Spleen (tissue), 7 donors: ENCODE results near the gene OTOA.

Source experiments
- POLR2A ChIP-seq, 3 donors: fragments of 450-650 bp; IDR thresholded peaks; one replicate each; pipeline ENCODE4 v1.5.1; 2017; ENCODE audit warnings: antibody characterized with exemption in 3 of 3, mild to moderate bottlenecking in 1 of 3
- TF ChIP-seq, protein P1 (sequence below), 11 experiments: fragments of 200-600 bp in 7 of 11; fragments of 450-650 bp in 4 of 11; sonication (generic) in 4 of 11; IDR thresholded peaks in 8 of 11; conservative IDR thresholded peaks in 3 of 11; 1 replicate in 7 of 11; 2 replicates in 4 of 11; pipeline versions ENCODE4 v1.4.0 to v1.8.0; 2016 to 2021; ENCODE audit warnings: antibody characterized with exemption in 11 of 11, inconsistent platforms in 4 of 11, mild to moderate bottlenecking in 1 of 11
- donor health status: DM: no; HTN: no; CAD: no; lungs with moderate emphysema.
- donor health status: DM: no; HTN: no; CAD: no.
- donor health status: DM: no; HTN: no; CAD: no.

GRCh38 chr16:21619765-21620425 is 43.9 kb upstream of the OTOA start:
- TF ChIP-seq, protein P1, sequence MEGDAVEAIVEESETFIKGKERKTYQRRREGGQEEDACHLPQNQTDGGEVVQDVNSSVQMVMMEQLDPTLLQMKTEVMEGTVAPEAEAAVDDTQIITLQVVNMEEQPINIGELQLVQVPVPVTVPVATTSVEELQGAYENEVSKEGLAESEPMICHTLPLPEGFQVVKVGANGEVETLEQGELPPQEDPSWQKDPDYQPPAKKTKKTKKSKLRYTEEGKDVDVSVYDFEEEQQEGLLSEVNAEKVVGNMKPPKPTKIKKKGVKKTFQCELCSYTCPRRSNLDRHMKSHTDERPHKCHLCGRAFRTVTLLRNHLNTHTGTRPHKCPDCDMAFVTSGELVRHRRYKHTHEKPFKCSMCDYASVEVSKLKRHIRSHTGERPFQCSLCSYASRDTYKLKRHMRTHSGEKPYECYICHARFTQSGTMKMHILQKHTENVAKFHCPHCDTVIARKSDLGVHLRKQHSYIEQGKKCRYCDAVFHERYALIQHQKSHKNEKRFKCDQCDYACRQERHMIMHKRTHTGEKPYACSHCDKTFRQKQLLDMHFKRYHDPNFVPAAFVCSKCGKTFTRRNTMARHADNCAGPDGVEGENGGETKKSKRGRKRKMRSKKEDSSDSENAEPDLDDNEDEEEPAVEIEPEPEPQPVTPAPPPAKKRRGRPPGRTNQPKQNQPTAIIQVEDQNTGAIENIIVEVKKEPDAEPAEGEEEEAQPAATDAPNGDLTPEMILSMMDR (IDR thresholded peaks at IDR 0.05 in 8 of 11, conservative IDR thresholded peaks at IDR 0.05 in 3 of 11), result no peak
- TF ChIP-seq POLR2A (IDR thresholded peaks at IDR 0.05), result no peak
